GM12891 (cell line): Measurements from ENCODE around the gene SVOP.

Experiments used
- DNase-seq: peaks from one replicate; pipeline ENCODE4 v3.0.0; 2011; ENCODE audit warnings: low spot score; ENCODE audit not compliant: insufficient read length
- FAIRE-seq: peaks from 2 replicates; lab custom pipeline; 2011; peaks lifted over from hg19 to GRCh38; lab: Jason Lieb, UNC
- PAX5 ChIP-seq: IDR thresholded peaks from 2 replicates; pipeline ENCODE4 v1.6.1; 2011; ENCODE audit warnings: low read length, moderate library complexity, mild to moderate bottlenecking; ENCODE audit not compliant: insufficient read depth, severe bottlenecking
- POLR2A ChIP-seq: IDR thresholded peaks from 2 replicates; pipeline ENCODE4 v1.6.1; 2011; ENCODE audit warnings: low read depth, low read length, control low read depth
- POLR2AphosphoS5 ChIP-seq: IDR thresholded peaks from 2 replicates; pipeline ENCODE4 v1.6.1; 2011; ENCODE audit warnings: low read depth, low read length, control low read depth
- POU2F2 ChIP-seq: IDR thresholded peaks from 2 replicates; pipeline ENCODE4 v1.6.1; 2011; ENCODE audit warnings: low read depth, mild to moderate bottlenecking, control low read depth, low read length, moderate library complexity
- SPI1 ChIP-seq: IDR thresholded peaks from 2 replicates; pipeline ENCODE4 v1.6.1; 2011; ENCODE audit warnings: low read depth, low read length, control low read depth
- TAF1 ChIP-seq: IDR thresholded peaks from 2 replicates; pipeline ENCODE4 v1.6.1; 2011; ENCODE audit warnings: low read depth, low read length, control low read depth

SVOP gene

DNA sequence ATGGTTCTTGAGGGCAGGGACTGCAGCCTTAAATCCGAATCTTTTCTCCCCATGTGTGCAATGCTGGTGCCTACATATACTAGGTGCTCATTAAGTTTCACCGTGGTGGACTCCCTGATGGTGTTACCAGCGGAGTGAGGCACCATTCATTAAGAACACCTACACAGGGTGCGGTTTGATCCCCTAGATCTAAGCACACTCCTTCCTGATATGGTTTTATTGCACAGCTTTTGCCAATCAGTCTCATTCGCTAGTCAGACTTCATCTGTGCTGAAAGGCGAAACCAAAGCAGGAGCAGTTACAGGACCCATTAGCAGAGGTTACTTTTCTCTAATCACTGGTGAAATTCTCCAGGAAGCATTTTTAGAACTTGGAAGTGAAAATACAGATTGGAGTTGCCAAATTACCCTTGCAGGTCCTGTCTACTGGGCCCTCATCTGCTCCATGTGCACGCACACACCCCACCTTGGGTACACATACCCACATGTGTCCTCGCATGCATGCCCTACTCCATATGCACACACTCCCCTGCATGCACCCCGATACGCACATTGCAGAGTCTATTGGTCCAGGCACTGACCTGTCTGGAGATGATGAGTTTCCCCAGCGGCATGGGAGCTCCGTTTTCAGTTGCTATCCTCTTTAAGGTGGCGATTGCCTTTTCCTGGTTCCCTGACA, 82.5 kb downstream of the SVOP start:
- no peak for FAIRE-seq

DNA sequence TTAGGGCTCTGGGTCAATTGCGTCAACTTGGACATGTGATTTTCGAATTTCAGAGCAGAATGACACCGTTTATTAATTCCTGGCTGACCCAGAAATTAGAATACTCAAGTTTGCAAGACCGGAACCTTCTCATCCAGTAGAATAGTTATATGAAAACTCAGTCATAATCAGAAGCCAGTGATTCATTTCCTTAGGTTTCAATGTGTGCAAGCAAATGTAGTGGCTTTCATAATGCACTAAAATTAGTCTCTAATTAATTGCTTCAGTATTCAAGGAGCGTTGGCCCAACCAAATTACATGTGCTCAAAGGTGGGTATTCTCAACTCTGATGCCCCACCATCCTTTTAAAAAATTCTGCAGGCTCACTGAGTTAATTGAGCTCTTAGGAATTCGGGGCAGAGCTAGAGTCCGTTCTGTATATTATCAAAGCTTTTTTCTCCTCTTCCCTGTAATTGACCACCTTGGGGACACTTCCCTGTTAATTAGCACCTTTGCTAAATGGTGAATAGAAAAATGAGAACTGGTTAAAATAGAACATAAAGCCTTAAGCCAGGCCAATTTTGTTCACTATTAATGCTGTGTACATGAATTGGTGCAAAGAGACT, 85.6 kb downstream of the SVOP start:
- no peak for TF ChIP-seq PAX5
- TF ChIP-seq TAF1, result no peak
- TF ChIP-seq POLR2A, result no peak
- TF ChIP-seq POU2F2, result no peak
- TF ChIP-seq POLR2AphosphoS5, result no peak
- TF ChIP-seq SPI1, result no peak
- DNase-seq (no peak), FAIRE-seq (no peak)

More for the DNA sequence above, 82.5 kb downstream of the SVOP start:
- DNase-seq, result no peak
- TF ChIP-seq POLR2AphosphoS5 (no peak), PAX5 (no peak), SPI1 (no peak)

DNA sequence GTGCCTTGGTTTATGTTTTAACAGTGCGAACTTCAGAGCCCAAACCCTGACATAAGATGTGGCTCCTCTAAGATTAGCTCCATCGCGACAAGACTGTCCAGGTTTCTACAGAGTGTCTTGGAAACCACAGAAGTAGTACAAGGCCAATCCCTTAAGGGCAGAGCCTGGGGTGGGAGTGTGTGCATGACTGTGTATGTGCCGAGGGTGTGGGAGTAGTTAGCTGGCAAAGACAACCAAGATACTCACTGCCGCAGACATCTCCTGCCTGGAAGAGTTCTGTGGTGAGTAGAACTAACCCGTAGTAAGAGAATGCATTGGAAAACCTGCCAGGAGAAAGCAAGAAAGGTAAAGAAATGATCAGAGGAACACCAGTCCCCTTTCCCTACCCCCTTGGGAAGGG, 86.9 kb downstream of the SVOP start:
- no peak for FAIRE-seq
- no peak for DNase-seq
- no peak for TF ChIP-seq POU2F2
- no peak for TF ChIP-seq TAF1
- no peak for TF ChIP-seq POLR2AphosphoS5
- TF ChIP-seq SPI1, result no peak
- TF ChIP-seq POLR2A, result no peak
- TF ChIP-seq PAX5, result no peak

DNA sequence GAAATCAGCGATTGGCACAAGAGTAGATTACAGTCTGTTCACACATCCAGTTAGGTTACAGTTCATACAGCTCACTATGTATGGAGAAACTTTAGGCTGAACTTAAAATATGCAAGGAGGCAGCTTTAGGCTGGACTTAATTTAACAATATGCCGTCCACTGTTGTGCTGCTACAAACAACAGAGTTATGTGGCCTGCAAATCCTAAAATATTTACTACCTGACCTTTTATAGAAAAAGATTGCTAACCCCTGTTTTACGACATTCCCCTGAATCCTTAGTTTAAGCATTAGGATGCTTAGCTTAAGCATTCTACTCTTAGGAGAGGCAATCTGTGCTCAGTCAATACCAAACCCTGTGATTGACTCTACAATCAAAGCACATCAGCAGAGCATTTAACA, 90.1 kb downstream of the SVOP start:
- no peak for TF ChIP-seq POLR2A
- peak; percentile 78 for FAIRE-seq

DNA sequence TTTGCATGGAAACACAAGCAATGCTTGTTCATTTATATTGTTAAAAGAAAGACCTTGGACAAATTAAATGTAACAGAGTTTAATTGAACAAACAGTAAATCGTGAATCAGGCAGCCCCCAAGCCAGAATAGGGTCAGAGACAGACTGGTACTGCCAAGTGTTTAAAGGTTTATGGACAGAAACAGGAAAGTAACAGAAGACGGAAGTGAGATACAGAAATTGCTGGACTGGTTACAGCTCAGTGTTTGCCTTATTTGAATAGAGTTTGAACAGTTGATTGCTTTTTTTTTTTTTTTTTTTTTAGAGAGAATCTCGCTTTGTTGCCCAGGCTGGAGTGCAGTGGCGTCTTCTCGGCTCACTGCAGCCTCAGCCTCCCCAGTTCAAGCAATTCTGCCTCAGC, 90.7 kb downstream of the SVOP start:
- FAIRE-seq, result no peak
- DNase-seq, result no peak

More for the DNA sequence above, 90.1 kb downstream of the SVOP start:
- DNase-seq, result no peak

DNA sequence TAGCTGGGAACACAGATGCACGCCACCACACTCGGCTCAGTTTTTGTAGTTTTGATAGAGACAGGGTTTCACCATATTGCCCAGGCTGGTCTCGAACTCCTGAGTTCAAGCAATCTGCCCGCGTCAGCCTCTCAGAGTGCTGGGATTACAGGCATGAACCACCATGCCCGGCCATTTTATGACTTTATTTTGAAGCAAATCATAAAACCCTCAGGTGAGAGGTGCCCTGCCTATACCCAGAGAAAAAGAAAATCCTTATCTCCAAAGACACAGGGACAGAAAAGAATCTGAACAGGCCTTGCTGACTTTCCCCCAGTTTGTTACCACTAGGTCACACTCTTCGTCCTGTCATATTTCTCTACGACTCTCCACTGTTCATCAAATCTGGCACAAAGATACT, 92.2 kb downstream of the SVOP start:
- no peak for FAIRE-seq
- no peak for DNase-seq
- TF ChIP-seq POLR2AphosphoS5 (no peak), TAF1 (no peak), PAX5 (no peak), SPI1 (no peak), POU2F2 (no peak), POLR2A (no peak)

More for the DNA sequence above, 90.7 kb downstream of the SVOP start:
- TF ChIP-seq SPI1, result peak; percentile 83
- no peak for TF ChIP-seq POU2F2

DNA sequence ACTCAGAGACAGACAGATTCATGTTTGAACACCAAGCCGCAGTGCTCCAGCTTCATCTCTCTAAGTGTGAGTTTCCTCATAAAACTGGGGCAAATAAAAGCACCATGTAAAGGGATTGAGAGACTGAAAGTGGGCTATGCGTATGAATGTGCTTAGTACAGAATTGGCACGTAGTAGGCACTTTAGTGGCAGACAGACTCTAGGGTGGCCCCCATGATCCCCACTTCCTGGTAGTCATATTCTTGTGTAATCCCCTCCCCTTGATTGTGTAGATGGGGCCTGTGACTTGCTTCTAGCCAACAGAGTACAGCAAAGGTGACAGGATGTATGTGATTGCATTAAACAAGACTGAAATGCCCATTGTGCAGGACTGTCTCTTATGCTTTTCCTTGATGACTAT, 98.0 kb downstream of the SVOP start:
- TF ChIP-seq POU2F2 (no peak), TAF1 (no peak), POLR2A (no peak), POLR2AphosphoS5 (no peak), SPI1 (no peak), PAX5 (no peak)

DNA sequence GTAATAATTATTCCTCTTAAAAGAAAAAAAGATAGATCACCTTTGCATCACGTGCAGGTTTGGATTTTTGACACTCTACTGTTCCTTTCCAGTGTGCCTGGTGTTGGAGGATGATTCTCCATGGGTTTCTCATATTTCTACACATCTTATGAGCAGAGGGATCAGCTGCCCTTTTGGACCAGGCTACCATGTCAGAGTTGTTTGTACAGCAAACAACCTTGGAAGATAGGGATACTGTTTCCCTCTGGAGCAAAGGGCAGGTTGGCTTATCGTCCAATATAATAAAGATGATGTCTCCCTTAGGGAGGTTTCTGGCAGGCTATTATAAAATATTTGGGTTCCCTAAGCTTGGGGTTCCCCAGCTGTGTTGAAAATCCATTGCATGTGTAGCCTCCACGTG, 98.9 kb downstream of the SVOP start:
- no peak for FAIRE-seq
- no peak for DNase-seq
- TF ChIP-seq TAF1 (no peak), POLR2AphosphoS5 (no peak), PAX5 (no peak), POLR2A (no peak), POU2F2 (no peak), SPI1 (no peak)

More for the DNA sequence above, 98.0 kb downstream of the SVOP start:
- DNase-seq (no peak), FAIRE-seq (no peak)

DNA sequence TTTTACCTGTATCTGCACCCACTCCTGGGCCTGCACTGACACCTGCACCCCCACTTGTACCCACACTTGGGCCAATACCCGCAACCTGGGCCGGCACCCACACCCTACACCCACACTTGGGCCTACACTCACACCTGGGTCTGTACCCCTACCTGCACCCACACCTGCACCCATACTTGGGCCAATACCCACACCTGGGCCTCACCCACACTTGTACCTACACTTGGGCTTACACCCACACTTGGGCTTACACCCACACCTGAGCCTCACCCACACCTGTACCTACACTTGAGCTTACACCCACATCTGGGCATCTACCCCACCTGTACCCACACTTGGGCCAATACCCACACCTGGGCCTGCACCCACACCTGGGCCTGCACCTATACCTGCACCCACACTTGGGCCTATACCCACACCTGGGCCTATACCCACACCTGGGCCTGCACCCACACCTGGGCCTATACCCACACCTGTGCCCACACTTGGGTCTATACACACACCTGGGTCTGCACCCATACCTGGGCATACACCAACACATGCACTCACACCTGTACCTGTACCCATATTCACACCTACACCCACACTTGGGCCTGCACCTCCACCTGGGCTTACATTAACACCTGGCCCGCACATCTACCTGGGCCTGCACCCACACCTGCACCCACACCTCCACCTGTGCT, 101.8 kb downstream of the SVOP start:
- no peak for FAIRE-seq
- DNase-seq, result no peak
- no peak for TF ChIP-seq POLR2AphosphoS5
- no peak for TF ChIP-seq POLR2A
- no peak for TF ChIP-seq SPI1
- no peak for TF ChIP-seq PAX5
- no peak for TF ChIP-seq POU2F2
- TF ChIP-seq TAF1, result no peak

DNA sequence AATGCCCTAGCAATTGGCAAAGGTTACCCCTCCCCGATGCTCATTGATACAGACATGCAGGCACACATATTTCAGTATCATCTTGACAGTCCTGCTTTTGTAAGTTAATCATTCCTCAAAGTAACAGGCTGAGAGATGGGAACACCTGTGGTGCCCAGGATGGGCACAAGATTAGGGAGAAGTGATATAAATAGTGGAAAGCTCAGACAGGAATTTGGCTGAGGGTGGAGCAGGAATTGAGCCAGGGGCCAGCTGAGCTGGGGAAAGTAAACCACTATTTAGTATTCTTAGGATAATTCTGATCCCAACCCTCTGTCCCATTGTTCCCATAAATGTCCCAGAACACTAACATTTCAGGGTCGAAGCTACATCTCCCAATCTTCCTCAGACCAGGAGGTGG, 102.7 kb downstream of the SVOP start:
- FAIRE-seq (no peak), DNase-seq (no peak)
- TF ChIP-seq POLR2AphosphoS5, result no peak
- TF ChIP-seq POLR2A, result no peak
- no peak for TF ChIP-seq POU2F2
- no peak for TF ChIP-seq TAF1
- TF ChIP-seq SPI1, result no peak
- TF ChIP-seq PAX5, result no peak

DNA sequence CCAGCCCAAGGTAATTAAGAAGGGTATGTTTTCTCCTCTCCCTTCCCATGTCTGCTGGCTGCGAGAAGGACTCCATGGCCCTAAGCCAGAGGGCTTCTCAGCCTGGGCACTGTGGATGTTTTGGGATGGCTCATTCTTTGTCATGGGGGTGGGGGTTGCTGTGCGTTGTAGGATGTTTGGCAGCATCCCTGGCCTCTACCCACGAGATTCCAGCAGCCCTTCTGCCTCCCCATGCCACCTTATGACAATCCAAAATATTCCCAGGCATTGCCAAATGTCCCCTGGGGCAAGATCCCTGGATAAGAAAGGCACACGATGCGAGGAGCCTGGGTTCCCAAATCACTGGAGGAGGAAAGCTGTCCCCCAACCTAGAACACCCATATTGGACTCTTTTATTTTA, 104.5 kb downstream of the SVOP start:
- DNase-seq (no peak), FAIRE-seq (no peak)
- no peak for TF ChIP-seq POU2F2
- TF ChIP-seq POLR2AphosphoS5, result no peak
